K562 (cell line): ENCODE measurements around the gene DELE1. TPM values are rescaled to one million over a fixed set of nuclear protein-coding genes. Genes with fewer than 3 reads are reported as not detected.

Experiments
- ATAC-seq: fragments of 200-7000 bp; cut with Tn5 transposase; 3 replicates; pipeline ENCODE4 v1.9.1; 2020; ENCODE audit warnings: moderate library complexity
- BruUV-seq: library from RNA; stranded (reverse); fragments of 400-500 nt; replicated peaks from 2 replicates; lab custom pipeline; 2021; lab: Mats Ljungman, UMichigan
- CTCF ChIA-PET: fragments of 300-600 bp; formaldehyde crosslinking; extraction: SDS; loops from one replicate; lab custom pipeline; 2021; ENCODE audit warnings: low intra/inter-chr PET ratio; lab: Yijun Ruan, JAX
- POLR2A ChIA-PET: fragments of 300-600, 350-650 bp; sonication (Branson Sonifier 250); formaldehyde crosslinking; extraction: SDS; loops from one replicate; lab custom pipeline; 2021; ENCODE audit warnings: antibody characterized with exemption, inconsistent platforms; lab: Yijun Ruan, JAX
- DNase-seq, 4 experiments: peaks; one replicate each; pipeline versions ENCODE4 v3.0.0 to v3.0.0-alpha.2; 2011 to 2018; ENCODE audit warnings: low spot score in 3 of 4, mixed read lengths in 3 of 4; ENCODE audit errors: extremely low read depth in 1 of 4
- FAIRE-seq: peaks from 2 replicates; lab custom pipeline; 2011; peaks lifted over from hg19 to GRCh38; lab: Jason Lieb, UNC
- H2AFZ ChIP-seq: 2 replicates; pipeline ENCODE4 v1.6.0; 2011; ENCODE audit warnings: low read depth, low read length, control low read depth, inconsistent platforms
- H3K27ac ChIP-seq: fragments of 200-600 bp; 3 replicates; pipeline ENCODE4 v1.8.0; 2011; ENCODE audit warnings: low read depth, mild to moderate bottlenecking, control low read depth, inconsistent platforms, low read length, moderate library complexity, mixed read lengths; ENCODE audit errors: extremely low read depth
- H3K27me3 ChIP-seq, 2 experiments: fragments of 300-600 bp in 1 of 2; 2 replicates in 1 of 2; 3 replicates in 1 of 2; pipeline versions ENCODE4 v1.6.0 to v1.8.0; 2011; ENCODE audit warnings: inconsistent platforms in 2 of 2, low read length in 2 of 2, mild to moderate bottlenecking in 1 of 2, mixed read lengths in 1 of 2, moderate library complexity in 1 of 2; ENCODE audit not compliant: control insufficient read depth in 2 of 2, insufficient read depth in 2 of 2
- H3K36me3 ChIP-seq: fragments of 300-600 bp; 3 replicates; pipeline ENCODE4 v1.8.0; 2011; ENCODE audit warnings: mild to moderate bottlenecking, low read length, inconsistent platforms; ENCODE audit not compliant: control insufficient read depth, insufficient read depth
- H3K4me1 ChIP-seq, 2 experiments: fragments of 200-600 bp in 1 of 2; replicated peaks in 1 of 2; 2 replicates in 1 of 2; 3 replicates in 1 of 2; pipeline versions ENCODE4 v1.5.1 to v1.8.0; 2011; ENCODE audit warnings: inconsistent platforms in 2 of 2, low read length in 2 of 2, mild to moderate bottlenecking in 1 of 2, mixed read lengths in 1 of 2, moderate library complexity in 1 of 2; ENCODE audit not compliant: control insufficient read depth in 2 of 2, insufficient read depth in 2 of 2
- H3K4me2 ChIP-seq: 2 replicates; pipeline ENCODE4 v1.6.1; 2011; ENCODE audit warnings: low read length, control low read depth, inconsistent platforms, mixed read lengths; ENCODE audit not compliant: insufficient read depth
- H3K4me3 ChIP-seq: fragments of 200-600 bp; sonication (generic), shearing (Covaris generic); 2 replicates; pipeline ENCODE4 v1.5.1; 2016; ENCODE audit warnings: control low read depth, inconsistent platforms
- H3K79me2 ChIP-seq: fragments of 200-600 bp; 3 replicates; pipeline ENCODE4 v1.8.0; 2011; ENCODE audit warnings: low read length, inconsistent platforms; ENCODE audit not compliant: control insufficient read depth, insufficient read depth
- H3K9ac ChIP-seq, 2 experiments: 2 replicates each; pipeline versions ENCODE4 v1.6.0 to v1.6.1; 2011; ENCODE audit warnings: low read depth in 2 of 2, low read length in 2 of 2, control low read depth in 1 of 2, inconsistent platforms in 1 of 2, mild to moderate bottlenecking in 1 of 2, mixed read lengths in 1 of 2; ENCODE audit not compliant: insufficient read depth in 1 of 2
- H3K9me1 ChIP-seq: one replicate; pipeline ENCODE4 v1.6.0; 2011; ENCODE audit warnings: inconsistent platforms, mild to moderate bottlenecking, low read length, moderate library complexity; ENCODE audit not compliant: control insufficient read depth, insufficient read depth
- H3K9me3 ChIP-seq: replicated peaks from 2 replicates; pipeline ENCODE4 v1.5.1; 2011; ENCODE audit warnings: low read depth, low read length, inconsistent platforms; ENCODE audit not compliant: control insufficient read depth, insufficient read depth
- H4K20me1 ChIP-seq: replicated peaks from 2 replicates; pipeline ENCODE4 v1.6.1; 2011; ENCODE audit warnings: low read length, inconsistent platforms, mixed read lengths; ENCODE audit not compliant: control insufficient read depth, insufficient read depth
- CAMTA2 ChIP-seq: fragments of 250-450 bp; sonication (Bioruptor Pico); conservative IDR thresholded peaks from 2 replicates; pipeline ENCODE4 v1.5.1; 2022
- ERF ChIP-seq: fragments of 450-650 bp; formaldehyde crosslinking; IDR thresholded peaks from 2 replicates; pipeline ENCODE4 v1.4.0; 2020; ENCODE audit warnings: mild to moderate bottlenecking, mixed read lengths
- MAFK ChIP-seq: IDR thresholded peaks from 2 replicates; pipeline ENCODE4 v1.6.1; 2011; ENCODE audit warnings: low read length, improper control_type of control experiment
- MYC ChIP-seq, 2 experiments: fragments of 250-450 bp in 1 of 2; sonication (Bioruptor Pico) in 1 of 2; IDR thresholded peaks; 2 replicates each; pipeline versions ENCODE4 v1.5.1 to v1.6.1; 2012 to 2021; ENCODE audit warnings: low read depth in 2 of 2, borderline replicate concordance in 1 of 2, improper control_type of control experiment in 1 of 2, low read length in 1 of 2, mild to moderate bottlenecking in 1 of 2, moderate library complexity in 1 of 2
- RBM22 ChIP-seq: fragments of 200-400 bp; formaldehyde crosslinking; IDR thresholded peaks from 2 replicates; pipeline ENCODE4 v1.6.1; 2018; ENCODE audit warnings: low read length, low read depth; ENCODE audit not compliant: poor library complexity, severe bottlenecking
- ZNF79 ChIP-seq: fragments of 250-450 bp; sonication (Bioruptor Pico); IDR thresholded peaks from 2 replicates; pipeline ENCODE4 v1.4.0; 2020; ENCODE audit warnings: low read depth, mild to moderate bottlenecking, moderate library complexity
- WGBS: fragments of 100-300 bp; shearing (Covaris generic); methylation state at CpG from one replicate; pipeline ENCODE4 v1.1.6; 2016; ENCODE audit warnings: low coverage, mixed read lengths; ENCODE audit not compliant: insufficient coverage; ENCODE audit errors: missing lambda C conversion rate; 5-methylcytosine and 5-hydroxymethylcytosine counted together
- in situ Hi-C: fragments of 300-500 bp; cut with MboI; formaldehyde crosslinking; loops from 4 replicates; pipeline ENCODE4 v1.15.0; 2018; ENCODE audit warnings: inconsistent platforms, mixed read lengths
- intact Hi-C: fragments of 100-400 bp; cut with micrococcal nuclease; formaldehyde crosslinking; loops from 2 replicates; pipeline ENCODE4 v1.14.2; 2022
- polyA plus RNA-seq, 8 experiments: library from polyadenylated mRNA; depleted of rRNA in 4 of 8; stranded (reverse) in 5 of 8; unstranded in 3 of 8; fragments of >200 nt; fragmentation: Nextera tagmentation in 2 of 8; fragmentation: Illumina TruSeq in 1 of 8; extraction: Ambion mirVana in 2 of 8; extraction: Trizol in 1 of 8; gene quantifications; 2 replicates each; pipeline versions ENCODE4 v1.2.1 to v1.2.3, GENCODE V29; 2011 to 2014; ENCODE audit warnings: inconsistent platforms in 1 of 8, missing spikeins in 1 of 8
- total RNA-seq, 7 experiments: library from RNA; depleted of rRNA in 6 of 7; stranded (reverse); fragments of >200 nt in 6 of 7; fragmentation: Illumina TruSeq in 2 of 7; extraction: Trizol in 2 of 7; gene quantifications; 2 replicates each; pipeline versions ENCODE4 v1.2.1 to v1.2.3, GENCODE V29; 2011 to 2021; ENCODE audit warnings: low replicate concordance in 1 of 7
- TF ChIP-seq, protein P1 (sequence below): fragments of 200-800 bp; sonication (Bioruptor generic); IDR thresholded peaks from 2 replicates; pipeline ENCODE4 v1.6.1; 2016; ENCODE audit warnings: missing genetic modification characterization, missing compliant biosample characterization
- TF ChIP-seq, protein P2 (sequence below): fragments of 450-650 bp; IDR thresholded peaks from 2 replicates; pipeline ENCODE4 v1.6.1; 2016; ENCODE audit warnings: low read depth, mild to moderate bottlenecking, moderate library complexity
- TF ChIP-seq, protein P3 (sequence below): fragments of 250-450 bp; sonication (Bioruptor Pico); IDR thresholded peaks from 2 replicates; pipeline ENCODE4 v1.8.0; 2022; ENCODE audit warnings: inconsistent platforms, mild to moderate bottlenecking, moderate library complexity, borderline replicate concordance
- TF ChIP-seq, protein P4 (sequence below): fragments of 200-800 bp; sonication (Bioruptor generic); IDR thresholded peaks from 2 replicates; pipeline ENCODE4 v1.6.1; 2017; ENCODE audit warnings: missing genetic modification characterization, missing compliant biosample characterization

Gene DELE1
- total and polyA plus RNA-seq, 9 of the 15 experiments (the other 6 are each of a cell fraction or from before 2014, with no cell fraction given): 16.6 to 74.4 (median 49.8) TPM

DNA sequence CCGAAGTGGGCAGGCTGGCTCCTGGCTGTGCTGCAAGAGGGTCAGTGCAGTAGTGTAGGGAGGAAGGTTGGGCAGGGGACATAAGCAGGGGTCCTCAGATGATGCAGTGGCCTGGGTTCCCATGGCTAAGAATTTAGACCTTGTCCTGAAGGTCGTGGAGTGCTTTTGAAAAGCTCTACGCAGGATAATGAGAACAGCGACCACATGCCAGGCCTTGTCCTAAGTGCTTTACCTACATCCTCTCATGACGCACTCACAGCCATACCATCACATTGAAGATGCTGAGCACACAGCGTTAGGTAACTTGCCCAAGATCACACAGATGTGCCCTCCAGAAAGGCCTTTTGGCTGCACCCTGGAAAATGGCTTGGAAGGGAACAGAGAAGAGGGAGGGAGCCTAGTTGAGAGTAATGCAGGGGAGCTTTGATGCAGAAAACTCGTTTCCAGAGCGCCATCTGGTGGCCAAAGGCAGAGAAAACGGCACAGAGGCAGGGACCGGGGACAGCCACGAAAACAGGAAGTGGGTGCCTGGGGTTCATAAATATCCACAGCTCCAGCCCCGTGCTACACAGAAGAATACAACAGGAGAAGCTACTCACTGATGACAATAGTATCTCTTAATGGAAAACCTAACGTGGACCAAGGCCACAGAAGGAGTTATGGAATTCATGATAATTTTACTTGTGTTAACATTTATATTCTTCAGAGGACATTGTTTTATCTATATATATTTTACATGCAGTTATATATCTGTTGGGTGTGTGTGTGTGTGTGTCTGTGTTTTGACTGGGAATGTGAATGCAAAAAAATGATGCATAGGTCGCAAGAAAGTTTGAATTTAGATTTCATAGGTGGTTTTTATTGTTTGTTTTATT lies 37.0 kb downstream of the DELE1 start:
- no peak overlapping the region for H3K4me3 ChIP-seq
- H3K9me3 ChIP-seq: no peaks in the 10 kb centered on the region
- peak overlapping the region; percentile 55 for H3K27ac ChIP-seq
- in situ Hi-C loops (no loop called here), intact Hi-C loops (loop anchor here (1.0 to 10.0 kb wide), 6 partner anchors 71 to 296 kb away; partner anchors contain the start of gene PCDH1)
- no peaks in the 10 kb centered on the region for H3K36me3 ChIP-seq
- peak; percentile 83 to 95 (median 86) for DNase-seq
- H3K4me1 ChIP-seq: peaks cover 3 to 16% of the 10 kb centered on the region in 2 experiments
- H2AFZ ChIP-seq: peak overlapping the region; percentile 93
- H3K27me3 ChIP-seq: peaks cover 2 to 20% of the 10 kb centered on the region in 2 experiments; a peak in 3 of 5 replicates
- H3K79me2 ChIP-seq: no peaks in the 10 kb centered on the region
- BruUV-seq: TSS peak; percentile 95
- peak; percentile 95 for FAIRE-seq
- ATAC-seq: peak; percentile 94
- POLR2A ChIA-PET: interaction anchor here (0.6 to 2.3 kb wide), 12 partner anchors 8 to 267 kb away, joined by 3 to 9 read pairs (median 3); partner anchors contain the start of genes DELE1 and RNF14
- CTCF ChIA-PET: interaction anchor here (0.7 to 2.8 kb wide), 7 partner anchors 72 to 368 kb away, joined by 3 to 29 read pairs (median 5); no protein-coding TSS in a partner anchor
- H3K9me1 ChIP-seq: no peaks in the 10 kb centered on the region
- H3K9ac ChIP-seq: peak overlapping the region in 1 of 2 experiments; percentile 71; a peak in 2 of 4 replicates
- 23% methylated on average over 14 of the region's 14 CpGs for WGBS
- H4K20me1 ChIP-seq: peaks cover 9% of the 10 kb centered on the region; the same call in 1 of the 2 replicates
- peak overlapping the region; percentile 44; the same call in 1 of the 2 replicates for H3K4me2 ChIP-seq
- TF ChIP-seq ZNF79 (no peak), CAMTA2 (no peak), ERF (CRISPR knock-in tag) (no peak), RBM22 (no peak), MYC (IDR thresholded peaks at IDR 0.05; ENCODE audit: low read depth, low read length) (peak; percentile 22; the same call in 1 of the 2 replicates), MYC (CRISPR knock-in tag; IDR thresholded peaks at IDR 0.05; ENCODE audit: borderline replicate concordance, low read depth) (no peak), MAFK (no peak)
- TF ChIP-seq, protein P1, sequence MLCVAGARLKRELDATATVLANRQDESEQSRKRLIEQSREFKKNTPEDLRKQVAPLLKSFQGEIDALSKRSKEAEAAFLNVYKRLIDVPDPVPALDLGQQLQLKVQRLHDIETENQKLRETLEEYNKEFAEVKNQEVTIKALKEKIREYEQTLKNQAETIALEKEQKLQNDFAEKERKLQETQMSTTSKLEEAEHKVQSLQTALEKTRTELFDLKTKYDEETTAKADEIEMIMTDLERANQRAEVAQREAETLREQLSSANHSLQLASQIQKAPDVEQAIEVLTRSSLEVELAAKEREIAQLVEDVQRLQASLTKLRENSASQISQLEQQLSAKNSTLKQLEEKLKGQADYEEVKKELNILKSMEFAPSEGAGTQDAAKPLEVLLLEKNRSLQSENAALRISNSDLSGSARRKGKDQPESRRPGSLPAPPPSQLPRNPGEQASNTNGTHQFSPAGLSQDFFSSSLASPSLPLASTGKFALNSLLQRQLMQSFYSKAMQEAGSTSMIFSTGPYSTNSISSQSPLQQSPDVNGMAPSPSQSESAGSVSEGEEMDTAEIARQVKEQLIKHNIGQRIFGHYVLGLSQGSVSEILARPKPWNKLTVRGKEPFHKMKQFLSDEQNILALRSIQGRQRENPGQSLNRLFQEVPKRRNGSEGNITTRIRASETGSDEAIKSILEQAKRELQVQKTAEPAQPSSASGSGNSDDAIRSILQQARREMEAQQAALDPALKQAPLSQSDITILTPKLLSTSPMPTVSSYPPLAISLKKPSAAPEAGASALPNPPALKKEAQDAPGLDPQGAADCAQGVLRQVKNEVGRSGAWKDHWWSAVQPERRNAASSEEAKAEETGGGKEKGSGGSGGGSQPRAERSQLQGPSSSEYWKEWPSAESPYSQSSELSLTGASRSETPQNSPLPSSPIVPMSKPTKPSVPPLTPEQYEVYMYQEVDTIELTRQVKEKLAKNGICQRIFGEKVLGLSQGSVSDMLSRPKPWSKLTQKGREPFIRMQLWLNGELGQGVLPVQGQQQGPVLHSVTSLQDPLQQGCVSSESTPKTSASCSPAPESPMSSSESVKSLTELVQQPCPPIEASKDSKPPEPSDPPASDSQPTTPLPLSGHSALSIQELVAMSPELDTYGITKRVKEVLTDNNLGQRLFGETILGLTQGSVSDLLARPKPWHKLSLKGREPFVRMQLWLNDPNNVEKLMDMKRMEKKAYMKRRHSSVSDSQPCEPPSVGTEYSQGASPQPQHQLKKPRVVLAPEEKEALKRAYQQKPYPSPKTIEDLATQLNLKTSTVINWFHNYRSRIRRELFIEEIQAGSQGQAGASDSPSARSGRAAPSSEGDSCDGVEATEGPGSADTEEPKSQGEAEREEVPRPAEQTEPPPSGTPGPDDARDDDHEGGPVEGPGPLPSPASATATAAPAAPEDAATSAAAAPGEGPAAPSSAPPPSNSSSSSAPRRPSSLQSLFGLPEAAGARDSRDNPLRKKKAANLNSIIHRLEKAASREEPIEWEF: no peak
- TF ChIP-seq, protein P2, sequence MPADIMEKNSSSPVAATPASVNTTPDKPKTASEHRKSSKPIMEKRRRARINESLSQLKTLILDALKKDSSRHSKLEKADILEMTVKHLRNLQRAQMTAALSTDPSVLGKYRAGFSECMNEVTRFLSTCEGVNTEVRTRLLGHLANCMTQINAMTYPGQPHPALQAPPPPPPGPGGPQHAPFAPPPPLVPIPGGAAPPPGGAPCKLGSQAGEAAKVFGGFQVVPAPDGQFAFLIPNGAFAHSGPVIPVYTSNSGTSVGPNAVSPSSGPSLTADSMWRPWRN: no peak
- TF ChIP-seq, protein P3, sequence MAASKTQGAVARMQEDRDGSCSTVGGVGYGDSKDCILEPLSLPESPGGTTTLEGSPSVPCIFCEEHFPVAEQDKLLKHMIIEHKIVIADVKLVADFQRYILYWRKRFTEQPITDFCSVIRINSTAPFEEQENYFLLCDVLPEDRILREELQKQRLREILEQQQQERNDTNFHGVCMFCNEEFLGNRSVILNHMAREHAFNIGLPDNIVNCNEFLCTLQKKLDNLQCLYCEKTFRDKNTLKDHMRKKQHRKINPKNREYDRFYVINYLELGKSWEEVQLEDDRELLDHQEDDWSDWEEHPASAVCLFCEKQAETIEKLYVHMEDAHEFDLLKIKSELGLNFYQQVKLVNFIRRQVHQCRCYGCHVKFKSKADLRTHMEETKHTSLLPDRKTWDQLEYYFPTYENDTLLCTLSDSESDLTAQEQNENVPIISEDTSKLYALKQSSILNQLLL (CRISPR knock-in tag): no peak
- TF ChIP-seq, protein P4, sequence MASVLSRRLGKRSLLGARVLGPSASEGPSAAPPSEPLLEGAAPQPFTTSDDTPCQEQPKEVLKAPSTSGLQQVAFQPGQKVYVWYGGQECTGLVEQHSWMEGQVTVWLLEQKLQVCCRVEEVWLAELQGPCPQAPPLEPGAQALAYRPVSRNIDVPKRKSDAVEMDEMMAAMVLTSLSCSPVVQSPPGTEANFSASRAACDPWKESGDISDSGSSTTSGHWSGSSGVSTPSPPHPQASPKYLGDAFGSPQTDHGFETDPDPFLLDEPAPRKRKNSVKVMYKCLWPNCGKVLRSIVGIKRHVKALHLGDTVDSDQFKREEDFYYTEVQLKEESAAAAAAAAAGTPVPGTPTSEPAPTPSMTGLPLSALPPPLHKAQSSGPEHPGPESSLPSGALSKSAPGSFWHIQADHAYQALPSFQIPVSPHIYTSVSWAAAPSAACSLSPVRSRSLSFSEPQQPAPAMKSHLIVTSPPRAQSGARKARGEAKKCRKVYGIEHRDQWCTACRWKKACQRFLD (CRISPR knock-in tag): 0 out of 2 replicates have a peak, but pooled peaks have one; percentile 32
